Measurements from ENCODE around the gene TXNDC12. TPM values are rescaled to one million over a fixed set of nuclear protein-coding genes. Genes with fewer than 3 reads are reported as not detected.
"Not testable (repeated sequence)": the region's sequence is repeated elsewhere in the genome, so short reads cannot be mapped to it uniquely, and the experiment has no call there.

Gene TXNDC12
- total RNA-seq = 10 to 100 TPM; 32.0 to 50.2 TPM

DNA sequence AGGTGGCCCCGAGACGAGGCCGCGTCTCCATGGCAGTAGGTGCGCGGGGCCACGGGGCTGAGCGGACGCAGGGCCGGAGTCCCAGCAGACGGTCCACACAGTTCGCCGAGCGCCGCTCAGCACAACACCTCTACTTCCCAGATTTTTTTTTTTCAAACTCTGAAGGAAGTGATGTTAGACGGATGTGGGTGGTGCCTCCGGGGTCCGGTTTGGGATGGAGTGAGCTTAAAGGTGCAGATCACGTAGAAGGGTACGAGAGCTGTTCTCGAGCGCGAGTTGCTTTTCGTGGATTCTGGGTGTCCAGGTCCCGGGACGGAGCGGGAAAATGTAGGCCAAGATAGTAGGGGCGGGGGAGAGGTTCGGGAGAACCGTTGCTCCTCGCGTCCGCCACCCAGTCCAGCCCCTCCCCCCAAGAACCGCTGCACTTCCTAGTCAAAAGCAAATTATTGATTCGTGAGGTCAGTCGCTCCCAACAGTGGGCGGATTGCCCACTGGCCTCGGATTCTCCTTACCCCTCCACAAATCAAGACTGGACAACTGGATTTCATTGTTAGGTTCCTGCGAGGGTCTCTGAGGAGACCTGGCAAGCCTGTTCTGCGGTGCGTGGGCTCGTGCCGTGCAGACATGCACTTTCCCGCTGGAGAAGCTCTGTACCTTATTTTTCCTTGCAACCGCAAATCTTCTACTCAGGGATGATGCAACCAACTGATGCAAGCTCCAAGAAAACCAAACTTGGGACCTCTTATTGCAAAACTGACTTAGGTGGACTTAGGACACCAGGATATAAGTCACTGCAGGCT lies at the start of gene TXNDC12:
Gene TXNDC12, minus strand, starts transcription at position 126 of the 800 bp plus-strand sequence. Its CDS starts 95 bp downstream, at position 31.
- H3K4me1 Mint-ChIP-seq (ENCODE audit: low read depth in 2 of 2) = peaks cover 43 to 53% of the 10 kb centered on the region in 2 donors
- H3K36me3 Mint-ChIP-seq = peaks cover 5% of the 10 kb centered on the region

DNA sequence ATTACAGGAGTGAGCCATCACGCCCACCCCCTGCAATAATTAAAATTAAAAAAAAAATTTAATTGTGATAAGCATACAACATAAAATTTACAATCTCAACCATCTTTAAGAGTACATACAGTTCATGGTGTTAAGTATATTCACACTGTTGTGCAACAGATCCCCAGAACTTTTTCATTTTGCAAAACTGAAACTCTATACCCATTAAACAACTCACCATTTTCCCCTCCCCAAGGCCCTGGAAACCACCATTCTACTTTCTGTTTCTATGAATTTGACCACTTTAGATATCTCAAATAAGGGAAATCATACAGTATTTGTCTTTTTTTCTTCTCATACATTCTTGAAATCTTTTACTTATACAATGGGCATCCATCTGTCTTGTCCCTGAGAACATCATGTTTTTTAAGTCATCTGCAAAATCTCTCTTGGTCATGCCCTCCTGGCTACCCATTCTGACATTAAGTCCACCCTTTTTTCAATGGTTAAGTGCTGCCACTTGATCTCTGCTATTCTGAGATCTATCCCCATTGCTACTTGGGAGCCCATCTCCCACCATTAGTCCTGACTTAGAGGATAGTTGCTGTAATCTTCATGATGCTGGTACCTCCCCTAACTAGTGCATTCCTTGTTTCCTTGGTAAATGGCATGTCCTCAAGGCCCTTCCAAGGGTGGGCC lies 47.5 kb upstream of the TXNDC12 start:
- Mint-ChIP-seq H3K27ac (peak overlapping the region; percentile 6 to 83), H3K4me3 (peak overlapping the region; percentile 36), H3K4me1 (ENCODE audit: low read depth in 2 of 2) (peaks cover 18 to 26% of the 10 kb centered on the region in 2 donors), H3K9me3 (no peaks in the 10 kb centered on the region), H3K27me3 (peaks cover 0 to 5% of the 10 kb centered on the region in 2 donors), H3K36me3 (no peaks in the 10 kb centered on the region)
- ATAC-seq (peak; percentile 86 to 90), DNase-seq (ENCODE audit: low spot score) (no peak)

More for the DNA sequence above, at the start of gene TXNDC12:
- Mint-ChIP-seq H3K27me3 (no peaks in the 10 kb centered on the region), H3K27ac (peak within 1 kb of the TSS; percentile 92 to 95), H3K4me3 (peak within 1 kb of the TSS; percentile 99), H3K9me3 (no peaks in the 10 kb centered on the region)
- DNase-seq (ENCODE audit: low spot score) (peak; percentile 81), ATAC-seq (peak; percentile 69 to 77)

DNA sequence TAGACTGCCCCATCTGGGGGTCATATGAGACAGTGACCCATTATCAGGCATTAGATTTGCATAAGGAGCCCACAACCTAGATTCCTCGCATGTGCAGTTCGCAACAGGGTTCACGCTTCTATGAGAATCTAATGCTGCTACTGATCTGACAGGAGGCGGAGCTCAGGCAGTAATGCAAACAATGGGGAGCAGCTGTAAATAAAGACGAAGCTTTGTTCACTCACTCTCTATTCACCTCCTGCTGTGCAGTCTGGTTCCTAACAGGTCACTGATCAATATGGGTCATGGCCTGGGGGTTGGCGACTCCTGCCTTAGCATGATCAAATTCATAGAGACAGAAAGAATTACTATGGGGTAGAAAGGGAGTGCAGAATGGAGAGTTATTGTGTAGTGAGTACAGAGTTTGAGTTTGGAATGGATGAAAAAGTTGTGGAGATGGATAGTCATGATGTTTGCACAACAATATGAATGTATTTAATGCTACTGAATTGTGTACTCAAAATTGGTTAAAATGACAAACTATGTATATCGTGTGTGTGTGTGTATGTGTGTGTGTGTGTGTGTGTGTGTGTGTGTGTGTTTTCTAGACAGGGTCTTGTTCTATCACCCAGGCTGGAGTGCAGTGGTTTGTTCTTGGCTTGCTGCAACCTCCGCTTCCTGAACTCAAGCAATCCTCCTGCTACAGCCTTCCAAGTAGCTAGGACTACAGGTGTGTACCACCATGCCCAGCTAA lies 43.3 kb upstream of the TXNDC12 start:
- Mint-ChIP-seq H3K36me3 (no peaks in the 10 kb centered on the region), H3K9me3 (no peaks in the 10 kb centered on the region)

DNA sequence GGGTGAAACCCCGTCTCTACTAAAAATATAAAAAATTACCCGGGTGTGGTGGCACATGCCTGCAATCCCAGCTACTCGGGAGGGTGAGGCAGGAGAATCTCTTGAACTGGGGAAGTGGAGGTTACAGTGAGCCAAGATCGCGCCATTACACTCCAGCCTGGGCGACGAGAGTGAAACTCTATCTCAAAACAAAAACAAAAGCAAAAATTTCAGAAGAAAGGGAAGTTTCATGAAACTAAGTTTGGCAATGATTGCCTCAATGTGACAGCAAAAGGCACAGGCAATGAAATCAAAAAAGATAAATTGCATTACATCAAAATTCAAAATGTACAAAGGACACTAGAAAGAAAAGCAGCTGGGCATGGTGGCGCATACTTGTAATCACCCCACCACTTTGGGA lies 41.2 kb upstream of the TXNDC12 start:
- ATAC-seq = no peak
- Mint-ChIP-seq H3K4me3 (no peak overlapping the region), H3K27me3 (peaks cover 0 to 5% of the 10 kb centered on the region in 2 donors), H3K27ac (peak overlapping the region in 1 of 2 donors; percentile 7), H3K9me3 (no peaks in the 10 kb centered on the region), H3K36me3 (no peaks in the 10 kb centered on the region), H3K4me1 (ENCODE audit: low read depth in 2 of 2) (peaks cover 3 to 12% of the 10 kb centered on the region in 2 donors)
- DNase-seq (ENCODE audit: low spot score) = no peak

More for the DNA sequence above, 43.3 kb upstream of the TXNDC12 start:
- no peak for ATAC-seq
- H3K4me1 Mint-ChIP-seq (ENCODE audit: low read depth in 2 of 2) = peaks cover 16 to 25% of the 10 kb centered on the region in 2 donors
- no peak overlapping the region for H3K4me3 Mint-ChIP-seq
- DNase-seq (ENCODE audit: low spot score) = no peak
- peaks cover 0 to 5% of the 10 kb centered on the region in 2 donors for H3K27me3 Mint-ChIP-seq
- H3K27ac Mint-ChIP-seq = no peak overlapping the region

GRCh38 chr1:52094300-52094699 lies 39.3 kb upstream of the TXNDC12 start:
- not testable (repeated sequence) for H3K36me3 Mint-ChIP-seq; H3K9me3 Mint-ChIP-seq; H3K4me3 Mint-ChIP-seq; H3K27me3 Mint-ChIP-seq; H3K4me1 Mint-ChIP-seq (ENCODE audit: low read depth in 2 of 2); ATAC-seq; H3K27ac Mint-ChIP-seq; DNase-seq (ENCODE audit: low spot score)

DNA sequence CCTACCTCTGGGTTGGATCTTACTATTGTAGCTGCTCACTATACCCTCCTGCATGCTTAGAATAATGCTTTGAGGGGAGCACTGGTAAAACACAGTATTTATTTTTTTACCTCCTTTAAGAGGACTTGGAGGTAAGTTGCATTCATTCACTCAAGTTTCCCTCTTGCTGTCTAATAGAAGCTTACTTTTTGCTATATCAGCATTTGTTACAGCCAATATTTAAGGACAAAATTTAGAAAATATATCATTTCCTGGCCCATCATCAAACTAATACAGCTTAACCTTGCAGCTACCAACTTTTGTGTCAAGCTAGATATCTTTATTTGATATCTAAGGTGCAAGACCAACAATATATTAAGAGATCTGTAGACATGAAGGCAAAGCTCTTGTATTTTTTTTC lies 32.9 kb upstream of the TXNDC12 start:
- not testable (repeated sequence) for H3K27ac Mint-ChIP-seq; H3K27me3 Mint-ChIP-seq; H3K4me3 Mint-ChIP-seq; H3K9me3 Mint-ChIP-seq; ATAC-seq; DNase-seq (ENCODE audit: low spot score); H3K4me1 Mint-ChIP-seq (ENCODE audit: low read depth in 2 of 2)
- H3K36me3 Mint-ChIP-seq = peaks cover 15% of the 10 kb centered on the region

DNA sequence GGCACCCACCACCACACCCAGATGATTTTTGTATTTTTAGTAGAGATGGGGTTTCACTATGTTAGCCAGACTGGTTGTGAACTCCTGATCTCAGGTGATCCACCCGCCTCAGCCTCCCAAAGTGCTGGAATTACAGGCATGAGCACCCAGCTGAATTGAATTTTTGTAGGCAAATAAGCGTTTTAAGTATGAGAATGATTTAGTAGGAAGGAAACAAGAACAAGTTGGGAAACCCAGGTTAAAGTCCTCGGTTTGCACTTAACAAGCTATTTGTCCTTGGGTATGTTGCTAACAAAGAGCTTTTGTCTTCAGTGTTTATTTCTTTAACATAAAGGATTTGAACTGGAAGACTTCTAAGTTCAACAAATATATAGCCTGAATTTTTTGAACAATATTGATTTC lies 25.0 kb upstream of the TXNDC12 start:
- no peak overlapping the region for H3K27ac Mint-ChIP-seq
- no peaks in the 10 kb centered on the region for H3K9me3 Mint-ChIP-seq
- no peaks in the 10 kb centered on the region for H3K36me3 Mint-ChIP-seq
- peaks cover 0 to 5% of the 10 kb centered on the region in 2 donors for H3K4me1 Mint-ChIP-seq (ENCODE audit: low read depth in 2 of 2)
- no peak for DNase-seq (ENCODE audit: low spot score)
- H3K4me3 Mint-ChIP-seq = no peak overlapping the region
- ATAC-seq = no peak
- H3K27me3 Mint-ChIP-seq = no peaks in the 10 kb centered on the region

DNA sequence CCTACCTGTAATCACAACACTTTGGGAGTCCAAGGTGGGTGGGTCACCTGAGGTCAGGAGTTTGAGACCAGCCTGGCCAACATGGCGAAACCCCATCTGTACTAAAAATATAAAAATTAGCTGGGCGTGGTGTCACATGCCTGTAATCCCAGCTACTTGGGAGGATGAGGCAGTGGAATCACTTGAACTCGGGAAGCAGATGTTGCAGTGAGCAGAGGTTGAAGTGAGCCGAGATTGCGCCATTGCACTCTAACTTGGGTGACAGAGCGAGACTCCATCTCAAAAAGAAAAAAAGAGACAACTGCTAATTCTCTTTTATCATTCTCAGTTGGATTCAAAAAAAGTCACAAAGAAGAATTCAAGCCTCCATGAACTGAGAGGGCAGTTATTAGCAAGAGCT lies 22.3 kb upstream of the TXNDC12 start:
- not testable (repeated sequence) for H3K4me1 Mint-ChIP-seq (ENCODE audit: low read depth in 2 of 2); H3K27me3 Mint-ChIP-seq; DNase-seq (ENCODE audit: low spot score); H3K36me3 Mint-ChIP-seq; H3K9me3 Mint-ChIP-seq; H3K27ac Mint-ChIP-seq; ATAC-seq; H3K4me3 Mint-ChIP-seq

DNA sequence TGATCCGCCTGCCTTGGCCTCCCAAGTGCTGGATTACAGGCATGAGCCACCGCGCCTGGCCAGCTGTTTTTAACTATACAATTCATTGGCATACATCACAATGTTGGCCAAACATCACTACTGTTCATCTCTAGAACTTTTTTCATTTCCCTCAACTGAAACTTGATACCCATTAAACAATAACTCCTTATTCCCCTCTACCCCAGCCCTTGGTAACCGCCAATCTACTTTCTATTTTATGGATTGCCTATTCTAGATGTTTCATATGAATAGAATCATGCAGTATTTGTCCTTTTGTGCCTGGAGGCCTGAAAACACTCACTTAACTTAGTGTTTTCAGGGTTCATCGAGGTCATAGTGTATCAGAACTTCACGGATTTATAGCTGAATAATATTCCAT lies 17.3 kb upstream of the TXNDC12 start:
- Mint-ChIP-seq H3K9me3 (no peaks in the 10 kb centered on the region), H3K36me3 (peaks cover 5% of the 10 kb centered on the region), H3K4me3 (no peak overlapping the region), H3K27ac (no peak overlapping the region), H3K4me1 (ENCODE audit: low read depth in 2 of 2) (peaks cover 12 to 17% of the 10 kb centered on the region in 2 donors), H3K27me3 (no peaks in the 10 kb centered on the region)
- ATAC-seq (no peak), DNase-seq (ENCODE audit: low spot score) (no peak)

GRCh38 chr1:52070704-52071103 lies 15.7 kb upstream of the TXNDC12 start:
- Mint-ChIP-seq H3K36me3 (peaks cover 5% of the 10 kb centered on the region), H3K9me3 (no peaks in the 10 kb centered on the region), H3K4me1 (ENCODE audit: low read depth in 2 of 2) (peaks cover 12 to 17% of the 10 kb centered on the region in 2 donors), H3K27ac (no peak overlapping the region), H3K27me3 (no peaks in the 10 kb centered on the region), H3K4me3 (no peak overlapping the region)
- ATAC-seq (no peak), DNase-seq (ENCODE audit: low spot score) (no peak)

GRCh38 chr1:52063192-52063591 lies 8.2 kb upstream of the TXNDC12 start:
- Mint-ChIP-seq H3K4me1 (ENCODE audit: low read depth in 2 of 2) (peaks cover 13 to 22% of the 10 kb centered on the region in 2 donors), H3K4me3 (no peak overlapping the region), H3K9me3 (no peaks in the 10 kb centered on the region), H3K27ac (no peak overlapping the region), H3K36me3 (peaks cover 11% of the 10 kb centered on the region), H3K27me3 (no peaks in the 10 kb centered on the region)
- DNase-seq (ENCODE audit: low spot score) (no peak), ATAC-seq (no peak)

DNA sequence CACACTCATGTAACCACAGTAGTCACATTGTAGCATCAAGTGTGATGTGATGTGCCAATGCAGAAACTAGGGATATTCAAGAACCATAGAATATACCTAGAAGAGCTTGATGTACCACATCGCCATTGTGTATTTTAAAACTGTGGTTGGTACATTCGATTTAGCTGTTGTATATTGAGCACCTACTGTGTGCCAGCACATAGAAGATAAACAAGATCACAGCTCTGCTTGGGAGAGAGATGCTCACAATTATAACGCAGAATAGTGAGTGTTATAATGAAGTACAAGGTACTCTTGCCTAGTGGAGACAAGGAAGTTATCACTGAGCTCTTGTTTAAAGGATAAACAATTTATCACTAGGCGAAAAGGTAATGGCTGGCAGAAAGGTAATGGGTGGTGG lies 5.8 kb upstream of the TXNDC12 start:
- Mint-ChIP-seq H3K4me3 (no peak overlapping the region), H3K27ac (no peak overlapping the region), H3K4me1 (ENCODE audit: low read depth in 2 of 2) (peaks cover 32 to 35% of the 10 kb centered on the region in 2 donors), H3K9me3 (no peaks in the 10 kb centered on the region), H3K36me3 (peaks cover 7% of the 10 kb centered on the region), H3K27me3 (no peaks in the 10 kb centered on the region)
- DNase-seq (ENCODE audit: low spot score) (no peak), ATAC-seq (no peak)

DNA sequence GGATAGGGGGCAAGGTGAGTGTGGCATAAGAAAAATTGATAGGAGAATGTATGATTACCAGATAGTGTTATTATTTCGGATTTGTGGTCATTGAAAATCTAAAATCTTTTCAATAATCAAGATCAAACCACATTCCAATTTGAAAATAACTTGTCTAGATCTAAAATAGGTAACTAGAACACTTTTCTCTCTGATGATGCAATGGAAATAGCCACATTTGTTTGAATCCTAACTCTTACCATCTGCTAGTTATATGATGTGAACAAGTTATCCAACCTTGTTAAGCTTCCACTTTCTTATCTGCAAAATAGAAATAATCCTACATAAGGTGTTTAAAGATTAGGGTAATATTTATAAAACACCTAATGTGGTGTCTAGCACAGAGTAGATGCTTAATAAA lies 4.9 kb upstream of the TXNDC12 start:
- H3K9me3 Mint-ChIP-seq = no peaks in the 10 kb centered on the region
- H3K27me3 Mint-ChIP-seq = no peaks in the 10 kb centered on the region
- no peak overlapping the region for H3K27ac Mint-ChIP-seq
- no peak overlapping the region for H3K4me3 Mint-ChIP-seq
- H3K36me3 Mint-ChIP-seq = peaks cover 7% of the 10 kb centered on the region
- DNase-seq (ENCODE audit: low spot score) = no peak
- ATAC-seq = no peak
- peaks cover 39% of the 10 kb centered on the region in 2 donors for H3K4me1 Mint-ChIP-seq (ENCODE audit: low read depth in 2 of 2)

DNA sequence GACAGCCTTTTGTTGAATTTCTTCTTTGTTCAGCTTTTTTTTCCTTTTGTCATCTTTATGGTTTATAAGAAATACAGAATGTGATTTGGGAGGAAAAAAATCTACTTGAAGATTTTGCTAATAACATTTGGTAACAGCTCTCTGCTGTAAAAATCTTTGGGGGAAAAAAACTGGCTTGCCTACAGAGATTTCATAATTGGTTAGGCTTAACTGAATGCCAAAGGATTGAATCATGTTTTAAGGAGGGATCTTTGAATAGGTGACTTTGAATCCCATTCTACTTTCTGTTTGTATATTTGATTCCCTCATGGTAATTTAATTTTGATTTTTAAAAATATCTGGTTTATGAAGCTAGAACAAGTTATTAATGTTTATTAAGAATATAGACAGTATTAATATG lies 4.3 kb upstream of the TXNDC12 start:
- H3K4me1 Mint-ChIP-seq (ENCODE audit: low read depth in 2 of 2) = peaks cover 44 to 45% of the 10 kb centered on the region in 2 donors
- no peak overlapping the region for H3K27ac Mint-ChIP-seq
- no peaks in the 10 kb centered on the region for H3K9me3 Mint-ChIP-seq
- DNase-seq (ENCODE audit: low spot score) (no peak), ATAC-seq (no peak)
- H3K36me3 Mint-ChIP-seq = peaks cover 7% of the 10 kb centered on the region
- no peak overlapping the region for H3K4me3 Mint-ChIP-seq
- no peaks in the 10 kb centered on the region for H3K27me3 Mint-ChIP-seq

Measured in natural killer cell treated with Interleukin-12 subunit alpha and Interleukin-12 subunit beta and Interleukin-15 and Interleukin-18, amount 100 ng/mL, for 72 hours (primary cell).